CD8-positive, alpha-beta memory T cell (primary cell): Measurements from ENCODE around the gene HIP1R. TPM values are rescaled to one million over a fixed set of nuclear protein-coding genes. Genes with fewer than 3 reads are reported as not detected.

ENCODE experiments used
- CTCF ChIA-PET: fragments of 350-600 bp; sonication (Branson Sonifier 250); formaldehyde crosslinking; loops from one replicate; lab custom pipeline; 2021; ENCODE audit warnings: antibody characterized with exemption; lab: Charles Lee
- POLR2A ChIA-PET: fragments of 350-600 bp; sonication (Branson Sonifier 250); formaldehyde crosslinking; loops from one replicate; lab custom pipeline; 2021; ENCODE audit warnings: antibody characterized with exemption; lab: Charles Lee
- DNase-seq, 5 donors: peaks; one replicate each; pipeline versions ENCODE4 v3.0.0 to v3.0.0-alpha.2; 2020 to 2022; ENCODE audit warnings: mixed read lengths in 1 of 5
- H3K27ac ChIP-seq: one replicate; pipeline ENCODE4 v1.7.0; 2013; ENCODE audit warnings: low read depth, mild to moderate bottlenecking, low read length, moderate library complexity
- H3K27me3 ChIP-seq: 2 replicates; pipeline ENCODE4 v1.7.0; 2013; ENCODE audit warnings: low read length, mild to moderate bottlenecking; ENCODE audit not compliant: insufficient read depth, poor library complexity, severe bottlenecking
- H3K36me3 ChIP-seq: 2 replicates; pipeline ENCODE4 v1.7.0; 2013; ENCODE audit warnings: mild to moderate bottlenecking, low read length, moderate library complexity; ENCODE audit not compliant: insufficient read depth
- H3K4me1 ChIP-seq: 2 replicates; pipeline ENCODE4 v1.7.0; 2013; ENCODE audit warnings: mild to moderate bottlenecking, low read length, moderate library complexity; ENCODE audit not compliant: insufficient read depth
- H3K4me3 ChIP-seq: 2 replicates; pipeline ENCODE4 v1.7.0; 2013; ENCODE audit warnings: mild to moderate bottlenecking, low read length
- H3K9me3 ChIP-seq: 2 replicates; pipeline ENCODE4 v1.7.0; 2013; ENCODE audit warnings: mild to moderate bottlenecking, low read length
- H3K27ac Mint-ChIP-seq, 8 donors: one replicate each; pipeline ENCODE4 v1.8.0; 2020 to 2021; ENCODE audit warnings: mixed read lengths in 8 of 8, mild to moderate bottlenecking in 6 of 8, inconsistent platforms in 3 of 8, moderate library complexity in 3 of 8
- H3K27me3 Mint-ChIP-seq, 2 donors: one replicate each; pipeline ENCODE4 v1.8.0; 2020 to 2021; ENCODE audit warnings: mixed read lengths in 2 of 2, mild to moderate bottlenecking in 1 of 2, moderate library complexity in 1 of 2
- H3K36me3 Mint-ChIP-seq, 3 donors: one replicate each; pipeline ENCODE4 v1.8.0; 2020 to 2021; ENCODE audit warnings: mixed read lengths in 3 of 3, inconsistent platforms in 1 of 3, mild to moderate bottlenecking in 1 of 3
- H3K4me1 Mint-ChIP-seq, 3 donors: one replicate each; pipeline ENCODE4 v1.8.0; 2020 to 2021; ENCODE audit warnings: mixed read lengths in 3 of 3, inconsistent platforms in 1 of 3, mild to moderate bottlenecking in 1 of 3
- H3K4me3 Mint-ChIP-seq, 7 donors: one replicate each; pipeline ENCODE4 v1.8.0; 2020 to 2021; ENCODE audit warnings: mixed read lengths in 7 of 7, mild to moderate bottlenecking in 6 of 7, moderate library complexity in 4 of 7, inconsistent platforms in 2 of 7
- H3K9me3 Mint-ChIP-seq, 5 donors: one replicate each; pipeline ENCODE4 v1.8.0; 2020 to 2022; ENCODE audit warnings: mixed read lengths in 5 of 5, mild to moderate bottlenecking in 3 of 5, moderate library complexity in 2 of 5, inconsistent platforms in 1 of 5
- polyA plus RNA-seq: library from polyadenylated mRNA; unstranded; fragments of 300-500 nt; fragmentation: Illumina TruSeq; gene quantifications from one replicate; pipeline ENCODE4 v1.2.3, GENCODE V29; 2021
- total RNA-seq, 2 experiments: library from RNA; stranded (reverse); gene quantifications; one replicate each; pipeline ENCODE4 v1.2.3, GENCODE V29; 2021

Gene HIP1R
- total and polyA plus RNA-seq, 3 experiments from 2014 or later: 12.5 to 27.2 (median 23.8) TPM

GRCh38 chr12:122867691-122868461 lies 32.6 kb downstream of the HIP1R start:
- no peak overlapping the region for H3K27ac ChIP-seq
- H3K36me3 Mint-ChIP-seq: peaks cover 7 to 81% (median 14%) of the 10 kb centered on the region in 3 donors
- ChIA-PET POLR2A (no interaction called here), CTCF (no interaction called here)
- H3K27me3 ChIP-seq: no peaks in the 10 kb centered on the region
- H3K4me1 ChIP-seq: peaks cover 35% of the 10 kb centered on the region
- no peak overlapping the region for H3K4me3 ChIP-seq
- H3K4me1 Mint-ChIP-seq: peaks cover 34 to 51% (median 43%) of the 10 kb centered on the region in 3 donors
- peak overlapping the region in 1 of 7 donors; percentile 48 for H3K4me3 Mint-ChIP-seq
- H3K9me3 Mint-ChIP-seq: no peaks in the 10 kb centered on the region
- no peaks in the 10 kb centered on the region for H3K27me3 Mint-ChIP-seq
- no peaks in the 10 kb centered on the region for H3K9me3 ChIP-seq
- H3K36me3 ChIP-seq: peaks cover 28% of the 10 kb centered on the region
- peak overlapping the region in 2 of 8 donors; percentile 22 to 76 for H3K27ac Mint-ChIP-seq
- DNase-seq: peak in 1 of 5 donors; percentile 40

- Mint-ChIP-seq H3K27me3 (no peaks in the 10 kb centered on the region), H3K4me3 (peak overlapping the region in 1 of 7 donors; percentile 17), H3K4me1 (peaks cover 41 to 59% (median 50%) of the 10 kb centered on the region in 3 donors), H3K9me3 (no peaks in the 10 kb centered on the region), H3K36me3 (peaks cover 7 to 79% (median 14%) of the 10 kb centered on the region in 3 donors), H3K27ac (peak overlapping the region in 5 of 8 donors; percentile 22 to 76 (median 63))
- H3K9me3 ChIP-seq: no peaks in the 10 kb centered on the region
- ChIA-PET POLR2A (no interaction called here), CTCF (interaction anchor here (1.3 kb wide), 1 partner anchor 86 kb away, joined by 3 read pairs; no protein-coding TSS in a partner anchor)
- peaks cover 42% of the 10 kb centered on the region for H3K4me1 ChIP-seq
- H3K4me3 ChIP-seq: no peak overlapping the region
- peaks cover 28% of the 10 kb centered on the region for H3K36me3 ChIP-seq
- H3K27ac ChIP-seq: no peak overlapping the region
- H3K27me3 ChIP-seq: no peaks in the 10 kb centered on the region
- peak in 1 of 5 donors; percentile 30 for DNase-seq
Measured at GRCh38 chr12:122868471-122869177, 33.4 kb downstream of the HIP1R start.

GRCh38 chr12:122869207-122869973 lies 34.1 kb downstream of the HIP1R start:
- Mint-ChIP-seq H3K36me3 (peaks cover 7 to 77% (median 14%) of the 10 kb centered on the region in 3 donors), H3K27me3 (no peaks in the 10 kb centered on the region), H3K4me1 (peaks cover 49 to 66% (median 56%) of the 10 kb centered on the region in 3 donors), H3K9me3 (no peaks in the 10 kb centered on the region), H3K27ac (peak overlapping the region in 4 of 8 donors; percentile 29 to 76 (median 62)), H3K4me3 (peak overlapping the region in 3 of 7 donors; percentile 15 to 72 (median 17))
- Histone ChIP-seq H3K4me1 (peaks cover 50% of the 10 kb centered on the region), H3K4me3 (no peak overlapping the region), H3K27me3 (no peaks in the 10 kb centered on the region), H3K36me3 (peaks cover 28% of the 10 kb centered on the region), H3K9me3 (no peaks in the 10 kb centered on the region), H3K27ac (no peak overlapping the region)
- ChIA-PET CTCF (interaction anchor here (0.6 to 2.3 kb wide), 4 partner anchors 77 to 342 kb away, joined by 3 to 7 read pairs (median 4); no protein-coding TSS in a partner anchor), POLR2A (interaction anchor here (0.7 kb wide), 1 partner anchor 175 kb away, joined by 10 read pairs; no protein-coding TSS in a partner anchor)
- peak in 1 of 5 donors; percentile 26 for DNase-seq

- H3K4me3 ChIP-seq: no peak overlapping the region
- H3K4me1 ChIP-seq: peaks cover 57% of the 10 kb centered on the region
- no peaks in the 10 kb centered on the region for H3K9me3 ChIP-seq
- H3K4me3 Mint-ChIP-seq: peak overlapping the region in 5 of 7 donors; percentile 7 to 89 (median 86)
- no peaks in the 10 kb centered on the region for H3K27me3 ChIP-seq
- peak overlapping the region in 4 of 8 donors; percentile 17 to 97 (median 86) for H3K27ac Mint-ChIP-seq
- H3K36me3 Mint-ChIP-seq: peaks cover 7 to 68% (median 14%) of the 10 kb centered on the region in 3 donors
- no peaks in the 10 kb centered on the region for H3K9me3 Mint-ChIP-seq
- ChIA-PET CTCF (interaction anchor here (0.6 to 7.4 kb wide), 10 partner anchors 10 to 341 kb away, joined by 3 to 43 read pairs (median 6); partner anchors contain the start of gene VPS37B), POLR2A (interaction anchor here (0.6 to 2.4 kb wide), 2 partner anchors 25 to 1289 kb away, joined by 3 to 11 read pairs; partner anchors contain the start of gene VPS37B)
- H3K27ac ChIP-seq: no peak overlapping the region
- no peaks in the 10 kb centered on the region for H3K27me3 Mint-ChIP-seq
- peaks cover 52 to 66% (median 57%) of the 10 kb centered on the region in 3 donors for H3K4me1 Mint-ChIP-seq
- peak in 1 of 5 donors; percentile 20 for DNase-seq
- peaks cover 28% of the 10 kb centered on the region for H3K36me3 ChIP-seq
Measured at GRCh38 chr12:122870163-122870842, 35.0 kb downstream of the HIP1R start.

GRCh38 chr12:122870867-122871664 lies 35.8 kb downstream of the HIP1R start:
- DNase-seq: peak in 1 of 5 donors; percentile 20
- peaks cover 65% of the 10 kb centered on the region for H3K4me1 ChIP-seq
- POLR2A ChIA-PET: interaction anchor here (0.6 to 2.4 kb wide), 5 partner anchors 10 to 1289 kb away, joined by 3 to 11 read pairs (median 4); partner anchors contain the start of genes ABCB9 and VPS37B
- H3K9me3 Mint-ChIP-seq: no peaks in the 10 kb centered on the region
- H3K9me3 ChIP-seq: no peaks in the 10 kb centered on the region
- H3K27me3 ChIP-seq: no peaks in the 10 kb centered on the region
- CTCF ChIA-PET: interaction anchor here (0.8 to 7.4 kb wide), 13 partner anchors 10 to 123 kb away, joined by 3 to 43 read pairs (median 6); partner anchors contain the start of gene VPS37B
- H3K27ac ChIP-seq: peak overlapping the region; percentile 19
- no peaks in the 10 kb centered on the region for H3K27me3 Mint-ChIP-seq
- peaks cover 59 to 73% (median 65%) of the 10 kb centered on the region in 3 donors for H3K4me1 Mint-ChIP-seq
- H3K27ac Mint-ChIP-seq: peak overlapping the region in 7 of 8 donors; percentile 75 to 98 (median 96)
- peaks cover 7 to 62% (median 14%) of the 10 kb centered on the region in 3 donors for H3K36me3 Mint-ChIP-seq
- peaks cover 28% of the 10 kb centered on the region for H3K36me3 ChIP-seq
- peak overlapping the region; percentile 57 for H3K4me3 ChIP-seq
- peak overlapping the region; percentile 77 to 98 (median 87) for H3K4me3 Mint-ChIP-seq
